GM13976 (cell line): ENCODE measurements around the gene SIK3.

Experiments used
- DNase-seq: peaks from one replicate; pipeline ENCODE4 v3.0.0; 2012; ENCODE audit warnings: low spot score
- CTCF ChIP-seq: IDR thresholded peaks from 2 replicates; pipeline ENCODE4 v1.5.1; 2012; ENCODE audit warnings: borderline replicate concordance, mild to moderate bottlenecking; ENCODE audit not compliant: insufficient read depth; ENCODE audit errors: extremely low read depth, missing control alignments, control extremely low read depth
- in situ Hi-C: fragments of 300-500 bp; cut with MboI; formaldehyde crosslinking; loops from one replicate; pipeline ENCODE4 v1.12.0; 2022; ENCODE audit warnings: low sequenced_read_pairs, mixed read lengths, inconsistent platforms; ENCODE audit not compliant: unreplicated experiment

The SIK3 gene

GRCh38 chr11:117062498-117062897, 35.7 kb downstream of the SIK3 start:
- no peak for DNase-seq
- in situ Hi-C loops: no loop called here
- no peak for TF ChIP-seq CTCF

GRCh38 chr11:117061256-117061655, 37.0 kb downstream of the SIK3 start:
- DNase-seq: no peak
- in situ Hi-C loops: no loop called here
- no peak for TF ChIP-seq CTCF

- no peak for DNase-seq
- in situ Hi-C loops: no loop called here
- TF ChIP-seq CTCF: no peak
Observed at GRCh38 chr11:117059611-117060148, 38.5 kb downstream of the SIK3 start.

- in situ Hi-C loops: no loop called here
- TF ChIP-seq CTCF: no peak
- DNase-seq: no peak
Observed at GRCh38 chr11:117058761-117059261, 39.4 kb downstream of the SIK3 start.

- no peak for TF ChIP-seq CTCF
- DNase-seq: no peak
- in situ Hi-C loops: no loop called here
Observed at GRCh38 chr11:117057727-117058126, 40.5 kb downstream of the SIK3 start.

GRCh38 chr11:117057317-117057716, 40.9 kb downstream of the SIK3 start:
- no peak for TF ChIP-seq CTCF

More at GRCh38 chr11:117057317-117057716, 40.9 kb downstream of the SIK3 start:
- DNase-seq: no peak
- in situ Hi-C loops: no loop called here
